ENCODE results near the gene PEAK1.

DNA sequence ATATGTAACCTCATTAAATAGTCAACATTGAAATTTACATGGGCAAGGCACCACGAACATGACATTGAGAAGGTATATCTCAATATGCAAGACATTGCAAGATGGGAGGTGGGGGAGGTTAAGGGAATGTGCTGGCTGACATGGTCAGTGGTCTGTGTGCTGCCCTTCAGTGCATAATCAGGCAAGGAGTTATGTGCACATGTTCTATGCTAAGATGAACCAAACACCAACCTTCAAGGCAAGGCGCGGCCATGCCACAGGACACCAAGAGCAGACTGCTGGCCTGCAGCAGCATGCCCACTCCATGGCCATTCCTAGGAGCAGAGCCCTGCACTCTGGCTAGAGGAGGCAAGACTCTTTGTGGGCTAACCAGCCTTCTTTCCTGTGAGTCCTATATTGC is 308.1 kb downstream of the PEAK1 start:
- TF ChIP-seq, protein P1, sequence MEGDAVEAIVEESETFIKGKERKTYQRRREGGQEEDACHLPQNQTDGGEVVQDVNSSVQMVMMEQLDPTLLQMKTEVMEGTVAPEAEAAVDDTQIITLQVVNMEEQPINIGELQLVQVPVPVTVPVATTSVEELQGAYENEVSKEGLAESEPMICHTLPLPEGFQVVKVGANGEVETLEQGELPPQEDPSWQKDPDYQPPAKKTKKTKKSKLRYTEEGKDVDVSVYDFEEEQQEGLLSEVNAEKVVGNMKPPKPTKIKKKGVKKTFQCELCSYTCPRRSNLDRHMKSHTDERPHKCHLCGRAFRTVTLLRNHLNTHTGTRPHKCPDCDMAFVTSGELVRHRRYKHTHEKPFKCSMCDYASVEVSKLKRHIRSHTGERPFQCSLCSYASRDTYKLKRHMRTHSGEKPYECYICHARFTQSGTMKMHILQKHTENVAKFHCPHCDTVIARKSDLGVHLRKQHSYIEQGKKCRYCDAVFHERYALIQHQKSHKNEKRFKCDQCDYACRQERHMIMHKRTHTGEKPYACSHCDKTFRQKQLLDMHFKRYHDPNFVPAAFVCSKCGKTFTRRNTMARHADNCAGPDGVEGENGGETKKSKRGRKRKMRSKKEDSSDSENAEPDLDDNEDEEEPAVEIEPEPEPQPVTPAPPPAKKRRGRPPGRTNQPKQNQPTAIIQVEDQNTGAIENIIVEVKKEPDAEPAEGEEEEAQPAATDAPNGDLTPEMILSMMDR (IDR thresholded peaks at IDR 0.05; ENCODE audit: insufficient read depth, low read length): no peak
- TF ChIP-seq POLR2AphosphoS5 (IDR thresholded peaks at IDR 0.05; ENCODE audit: low read depth): no peak
- TF ChIP-seq, protein P2, sequence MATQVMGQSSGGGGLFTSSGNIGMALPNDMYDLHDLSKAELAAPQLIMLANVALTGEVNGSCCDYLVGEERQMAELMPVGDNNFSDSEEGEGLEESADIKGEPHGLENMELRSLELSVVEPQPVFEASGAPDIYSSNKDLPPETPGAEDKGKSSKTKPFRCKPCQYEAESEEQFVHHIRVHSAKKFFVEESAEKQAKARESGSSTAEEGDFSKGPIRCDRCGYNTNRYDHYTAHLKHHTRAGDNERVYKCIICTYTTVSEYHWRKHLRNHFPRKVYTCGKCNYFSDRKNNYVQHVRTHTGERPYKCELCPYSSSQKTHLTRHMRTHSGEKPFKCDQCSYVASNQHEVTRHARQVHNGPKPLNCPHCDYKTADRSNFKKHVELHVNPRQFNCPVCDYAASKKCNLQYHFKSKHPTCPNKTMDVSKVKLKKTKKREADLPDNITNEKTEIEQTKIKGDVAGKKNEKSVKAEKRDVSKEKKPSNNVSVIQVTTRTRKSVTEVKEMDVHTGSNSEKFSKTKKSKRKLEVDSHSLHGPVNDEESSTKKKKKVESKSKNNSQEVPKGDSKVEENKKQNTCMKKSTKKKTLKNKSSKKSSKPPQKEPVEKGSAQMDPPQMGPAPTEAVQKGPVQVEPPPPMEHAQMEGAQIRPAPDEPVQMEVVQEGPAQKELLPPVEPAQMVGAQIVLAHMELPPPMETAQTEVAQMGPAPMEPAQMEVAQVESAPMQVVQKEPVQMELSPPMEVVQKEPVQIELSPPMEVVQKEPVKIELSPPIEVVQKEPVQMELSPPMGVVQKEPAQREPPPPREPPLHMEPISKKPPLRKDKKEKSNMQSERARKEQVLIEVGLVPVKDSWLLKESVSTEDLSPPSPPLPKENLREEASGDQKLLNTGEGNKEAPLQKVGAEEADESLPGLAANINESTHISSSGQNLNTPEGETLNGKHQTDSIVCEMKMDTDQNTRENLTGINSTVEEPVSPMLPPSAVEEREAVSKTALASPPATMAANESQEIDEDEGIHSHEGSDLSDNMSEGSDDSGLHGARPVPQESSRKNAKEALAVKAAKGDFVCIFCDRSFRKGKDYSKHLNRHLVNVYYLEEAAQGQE (IDR thresholded peaks at IDR 0.05; ENCODE audit: insufficient replicate concordance, low read depth): no peak
